ENCODE data around the gene LMBR1.

- TF ChIP-seq POLR2A (IDR thresholded peaks at IDR 0.05; ENCODE audit: low read depth, low read length) = no peak
- TF ChIP-seq CTCF (conservative IDR thresholded peaks at IDR 0.05; ENCODE audit: low read depth, low read length) = no peak
- no peak for TF ChIP-seq MXI1 (IDR thresholded peaks at IDR 0.05; ENCODE audit: borderline replicate concordance, low read depth, low read length)
- TF ChIP-seq RCOR1 (IDR thresholded peaks at IDR 0.05; ENCODE audit: insufficient replicate concordance, low read length) = no peak
- TF ChIP-seq FOS (IDR thresholded peaks at IDR 0.05; ENCODE audit: low read depth, low read length) = no peak
- no peak for TF ChIP-seq MAZ (IDR thresholded peaks at IDR 0.05; ENCODE audit: borderline replicate concordance, low read depth, low read length)
- no peak for TF ChIP-seq RAD21 (IDR thresholded peaks at IDR 0.05; ENCODE audit: low read length)
- TF ChIP-seq ELK1 (IDR thresholded peaks at IDR 0.05; ENCODE audit: borderline replicate concordance, low read depth, low read length) = no peak
- TF ChIP-seq CEBPB (IDR thresholded peaks at IDR 0.05; ENCODE audit: low read depth, low read length) = no peak
- TF ChIP-seq RFX5 (IDR thresholded peaks at IDR 0.05; ENCODE audit: low read depth, low read length) = no peak
Measured at GRCh38 chr7:156781972-156782371, 111.0 kb downstream of the LMBR1 start.

All from IMR-90 (cell line).